Measurements from ENCODE around the gene RECK. TPM values are rescaled to one million over a fixed set of nuclear protein-coding genes. Genes with fewer than 3 reads are reported as not detected.
"Not testable (repeated sequence)": the region's sequence is repeated elsewhere in the genome, so short reads cannot be mapped to it uniquely, and the experiment has no call there.

RECK gene
- polyA plus RNA-seq (ENCODE audit: insufficient read length in 4 of 4), result 10 to 100 TPM; 26.6 to 66.7 (median 33.5) TPM

GRCh38 chr9:36036780-36037548 lies at the start of gene RECK:
Gene RECK (plus strand): TSS chr9:36036913. CDS start chr9:36036999, 86 bp downstream.
- DNase-seq (ENCODE audit: low read depth in 4 of 4, low spot score in 3 of 4), result peak; percentile 45 to 54 (median 52)

GRCh38 chr9:35990155-35990554 lies 46.6 kb upstream of the RECK start:
- DNase-seq (ENCODE audit: low read depth in 4 of 4, low spot score in 3 of 4), result no peak

GRCh38 chr9:35993136-35993535 lies 43.6 kb upstream of the RECK start:
- DNase-seq (ENCODE audit: low read depth in 4 of 4, low spot score in 3 of 4), result not testable (repeated sequence)

GRCh38 chr9:35993976-35994720 lies 42.6 kb upstream of the RECK start:
- DNase-seq (ENCODE audit: low read depth in 4 of 4, low spot score in 3 of 4), result no peak

- no peak for DNase-seq (ENCODE audit: low read depth in 4 of 4, low spot score in 3 of 4)
These were observed 41.8 kb upstream of the RECK start for GRCh38 chr9:35994959-35995358.

GRCh38 chr9:35996358-35996970 lies 40.2 kb upstream of the RECK start:
- DNase-seq (ENCODE audit: low read depth in 4 of 4, low spot score in 3 of 4), result no peak

GRCh38 chr9:35997016-35997415 lies 39.7 kb upstream of the RECK start:
- not testable (repeated sequence) for DNase-seq (ENCODE audit: low read depth in 4 of 4, low spot score in 3 of 4)

- no peak for DNase-seq (ENCODE audit: low read depth in 4 of 4, low spot score in 3 of 4)
These were observed 38.4 kb upstream of the RECK start for GRCh38 chr9:35998333-35998732.

- DNase-seq (ENCODE audit: low read depth in 4 of 4, low spot score in 3 of 4), result no peak
These were observed 30.8 kb upstream of the RECK start for GRCh38 chr9:36005891-36006290.

GRCh38 chr9:36006549-36007315 lies 30.0 kb upstream of the RECK start:
- DNase-seq (ENCODE audit: low read depth in 4 of 4, low spot score in 3 of 4), result no peak

GRCh38 chr9:36007316-36007708 lies 29.4 kb upstream of the RECK start:
- no peak for DNase-seq (ENCODE audit: low read depth in 4 of 4, low spot score in 3 of 4)

GRCh38 chr9:36007852-36008251 lies 28.9 kb upstream of the RECK start:
- no peak for DNase-seq (ENCODE audit: low read depth in 4 of 4, low spot score in 3 of 4)

GRCh38 chr9:36008774-36009300 lies 27.9 kb upstream of the RECK start:
- peak in 3 of 4 donors; percentile 31 to 44 (median 31) for DNase-seq (ENCODE audit: low read depth in 4 of 4, low spot score in 3 of 4)

- DNase-seq (ENCODE audit: low read depth in 4 of 4, low spot score in 3 of 4), result no peak
These were observed 25.3 kb upstream of the RECK start for GRCh38 chr9:36011379-36011778.

GRCh38 chr9:36017278-36017677 lies 19.4 kb upstream of the RECK start:
- DNase-seq (ENCODE audit: low read depth in 4 of 4, low spot score in 3 of 4), result no peak

GRCh38 chr9:36018129-36018528 lies 18.6 kb upstream of the RECK start:
- no peak for DNase-seq (ENCODE audit: low read depth in 4 of 4, low spot score in 3 of 4)

- DNase-seq (ENCODE audit: low read depth in 4 of 4, low spot score in 3 of 4), result peak in 1 of 4 donors; percentile 14
These were observed 17.6 kb upstream of the RECK start for GRCh38 chr9:36018891-36019720.

GRCh38 chr9:36021968-36022367 lies 14.7 kb upstream of the RECK start:
- DNase-seq (ENCODE audit: low read depth in 4 of 4, low spot score in 3 of 4), result no peak

GRCh38 chr9:36023260-36024048 lies 13.3 kb upstream of the RECK start:
- DNase-seq (ENCODE audit: low read depth in 4 of 4, low spot score in 3 of 4), result peak in 2 of 4 donors; percentile 38 to 55
